WERI-Rb-1 (cell line): ENCODE data around the gene DYSF.

ENCODE experiments used
- DNase-seq: peaks from one replicate; pipeline ENCODE4 v3.0.0-alpha.2; 2020
- H3K27ac ChIP-seq: fragments of 250-450 bp; sonication (Bioruptor Pico); 2 replicates; pipeline ENCODE4 v1.5.1; 2020; ENCODE audit warnings: mild to moderate bottlenecking, moderate library complexity
- H3K27me3 ChIP-seq: fragments of 250-450 bp; sonication (Bioruptor Pico); 2 replicates; pipeline ENCODE4 v1.5.1; 2021; ENCODE audit warnings: mild to moderate bottlenecking, low read depth, moderate library complexity; ENCODE audit not compliant: insufficient read depth, severe bottlenecking
- H3K36me3 ChIP-seq: fragments of 250-450 bp; sonication (Bioruptor Pico); 2 replicates; pipeline ENCODE4 v1.5.1; 2020; ENCODE audit warnings: mild to moderate bottlenecking, moderate library complexity
- H3K4me3 ChIP-seq: 2 replicates; pipeline ENCODE4 v1.5.1; 2011; ENCODE audit warnings: low read depth, mild to moderate bottlenecking, control low read depth, low read length
- H3K9me3 ChIP-seq: fragments of 250-450 bp; sonication (Bioruptor Pico); 2 replicates; pipeline ENCODE4 v1.5.1; 2021; ENCODE audit warnings: mild to moderate bottlenecking, moderate library complexity; ENCODE audit not compliant: severe bottlenecking
- TF ChIP-seq, protein P1 (sequence below): IDR thresholded peaks from 2 replicates; pipeline ENCODE4 v1.5.1; 2011; ENCODE audit warnings: low read depth, mild to moderate bottlenecking, control low read depth, inconsistent platforms, low read length

The DYSF gene

DNA sequence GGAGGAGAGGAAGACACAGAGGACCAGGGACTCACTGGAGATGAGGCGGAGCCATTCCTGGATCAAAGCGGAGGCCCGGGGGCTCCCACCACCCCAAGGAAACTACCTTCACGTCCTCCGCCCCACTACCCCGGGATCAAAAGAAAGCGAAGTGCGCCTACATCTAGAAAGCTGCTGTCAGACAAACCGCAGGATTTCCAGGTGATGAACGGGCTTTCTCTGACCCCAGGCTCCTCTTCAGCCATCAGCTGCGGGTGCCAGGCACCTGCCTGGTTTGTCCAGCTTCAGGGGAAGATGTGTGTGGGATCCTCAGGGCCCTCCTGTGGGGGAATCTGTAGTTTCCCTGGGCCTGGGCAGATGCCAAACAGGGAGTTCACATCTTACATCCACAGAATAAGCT lies 60.4 kb downstream of the DYSF start:
- H3K36me3 ChIP-seq, result no peaks in the 10 kb centered on the region
- no peak overlapping the region for H3K4me3 ChIP-seq
- H3K27ac ChIP-seq, result no peak overlapping the region
- H3K27me3 ChIP-seq, result no peaks in the 10 kb centered on the region
- no peak for DNase-seq
- TF ChIP-seq, protein P1, sequence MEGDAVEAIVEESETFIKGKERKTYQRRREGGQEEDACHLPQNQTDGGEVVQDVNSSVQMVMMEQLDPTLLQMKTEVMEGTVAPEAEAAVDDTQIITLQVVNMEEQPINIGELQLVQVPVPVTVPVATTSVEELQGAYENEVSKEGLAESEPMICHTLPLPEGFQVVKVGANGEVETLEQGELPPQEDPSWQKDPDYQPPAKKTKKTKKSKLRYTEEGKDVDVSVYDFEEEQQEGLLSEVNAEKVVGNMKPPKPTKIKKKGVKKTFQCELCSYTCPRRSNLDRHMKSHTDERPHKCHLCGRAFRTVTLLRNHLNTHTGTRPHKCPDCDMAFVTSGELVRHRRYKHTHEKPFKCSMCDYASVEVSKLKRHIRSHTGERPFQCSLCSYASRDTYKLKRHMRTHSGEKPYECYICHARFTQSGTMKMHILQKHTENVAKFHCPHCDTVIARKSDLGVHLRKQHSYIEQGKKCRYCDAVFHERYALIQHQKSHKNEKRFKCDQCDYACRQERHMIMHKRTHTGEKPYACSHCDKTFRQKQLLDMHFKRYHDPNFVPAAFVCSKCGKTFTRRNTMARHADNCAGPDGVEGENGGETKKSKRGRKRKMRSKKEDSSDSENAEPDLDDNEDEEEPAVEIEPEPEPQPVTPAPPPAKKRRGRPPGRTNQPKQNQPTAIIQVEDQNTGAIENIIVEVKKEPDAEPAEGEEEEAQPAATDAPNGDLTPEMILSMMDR, result no peak
- no peaks in the 10 kb centered on the region for H3K9me3 ChIP-seq

DNA sequence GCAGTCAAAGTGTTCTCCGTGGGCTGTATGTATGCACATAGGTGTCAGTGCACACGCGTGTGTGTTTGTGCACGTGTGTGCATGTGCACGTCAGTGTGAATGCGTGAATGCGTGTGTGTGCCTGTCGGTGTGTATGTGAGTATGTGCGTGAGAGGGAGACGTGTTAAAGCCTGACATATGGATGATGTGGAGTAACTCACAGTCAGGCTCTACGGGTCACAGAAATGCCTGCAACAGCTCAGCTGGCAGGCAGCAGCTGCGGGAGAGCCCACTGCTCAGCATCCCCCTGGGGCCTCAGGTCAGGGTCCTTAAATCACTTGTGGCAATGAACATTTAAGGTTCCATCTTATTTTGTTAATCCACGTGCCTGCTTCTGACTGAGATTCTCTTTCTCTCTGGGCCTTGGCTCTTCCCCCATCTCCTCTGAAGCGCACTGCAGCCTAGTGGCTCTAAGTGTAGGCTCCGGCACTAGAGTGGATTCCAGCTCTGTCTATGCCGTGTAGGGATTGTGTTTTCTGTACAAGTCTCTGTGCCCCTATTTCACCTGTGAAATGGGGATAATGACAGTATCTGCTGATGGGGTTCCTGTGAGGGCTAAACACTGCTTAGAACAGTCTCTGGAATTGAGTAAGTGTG lies 63.0 kb downstream of the DYSF start:
- DNase-seq, result no peak
- H3K36me3 ChIP-seq, result no peaks in the 10 kb centered on the region
- TF ChIP-seq, protein P1, result no peak
- H3K27me3 ChIP-seq, result no peaks in the 10 kb centered on the region
- no peak overlapping the region for H3K27ac ChIP-seq
- no peaks in the 10 kb centered on the region for H3K9me3 ChIP-seq
- no peak overlapping the region for H3K4me3 ChIP-seq

DNA sequence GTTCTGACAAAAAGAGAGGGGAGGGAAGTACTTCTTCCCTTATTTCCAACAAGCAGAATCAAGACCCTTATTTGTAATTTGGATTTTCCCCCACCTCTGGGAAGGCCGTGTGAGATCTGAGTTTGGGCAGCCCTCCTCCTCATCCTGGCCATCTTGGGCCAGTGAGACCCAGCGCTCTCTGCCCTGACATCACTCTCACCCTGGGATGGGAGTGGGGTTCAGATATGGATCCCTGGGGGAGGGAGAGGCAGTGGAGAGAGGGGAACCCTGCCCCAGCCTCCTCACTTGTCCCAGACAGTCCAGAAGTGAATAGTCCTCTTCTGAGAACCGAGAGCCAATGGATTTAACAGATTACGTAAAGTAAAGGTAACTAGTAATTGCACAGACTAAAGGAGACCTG lies 64.5 kb downstream of the DYSF start:
- TF ChIP-seq, protein P1, result no peak
- no peaks in the 10 kb centered on the region for H3K36me3 ChIP-seq
- H3K4me3 ChIP-seq, result no peak overlapping the region
- no peak overlapping the region for H3K27ac ChIP-seq
- no peak for DNase-seq
- H3K9me3 ChIP-seq, result no peaks in the 10 kb centered on the region
- H3K27me3 ChIP-seq, result no peaks in the 10 kb centered on the region

DNA sequence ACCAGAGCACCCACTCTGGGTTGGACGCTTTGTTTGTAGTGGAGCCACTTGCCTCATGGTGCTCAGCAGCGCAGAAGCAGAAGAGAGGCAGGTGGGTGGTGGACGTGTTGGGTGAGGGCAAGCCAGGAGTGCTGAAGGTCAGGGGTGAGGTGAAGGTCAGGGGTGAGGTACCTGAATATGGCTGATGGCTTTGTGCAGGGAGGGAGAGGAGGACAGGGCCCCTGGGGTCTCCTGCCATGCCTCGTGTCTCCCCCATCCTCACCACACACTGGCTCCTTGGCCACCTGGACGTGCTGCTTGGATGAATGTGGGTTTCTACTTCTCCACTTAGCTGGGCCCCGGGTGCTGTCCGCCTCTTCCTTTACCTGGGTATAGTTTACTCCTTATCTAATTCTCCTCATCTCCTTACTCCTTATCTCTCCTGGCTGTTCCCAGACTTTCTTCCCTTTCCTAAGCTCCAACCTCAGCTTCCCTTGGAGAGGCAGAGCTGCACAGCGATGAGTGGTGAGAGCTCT lies 68.1 kb downstream of the DYSF start:
- no peaks in the 10 kb centered on the region for H3K9me3 ChIP-seq
- H3K27me3 ChIP-seq, result no peaks in the 10 kb centered on the region
- peak; percentile 4 for DNase-seq
- H3K27ac ChIP-seq, result no peak overlapping the region
- H3K36me3 ChIP-seq, result no peaks in the 10 kb centered on the region
- TF ChIP-seq, protein P1, result no peak
- H3K4me3 ChIP-seq, result no peak overlapping the region

DNA sequence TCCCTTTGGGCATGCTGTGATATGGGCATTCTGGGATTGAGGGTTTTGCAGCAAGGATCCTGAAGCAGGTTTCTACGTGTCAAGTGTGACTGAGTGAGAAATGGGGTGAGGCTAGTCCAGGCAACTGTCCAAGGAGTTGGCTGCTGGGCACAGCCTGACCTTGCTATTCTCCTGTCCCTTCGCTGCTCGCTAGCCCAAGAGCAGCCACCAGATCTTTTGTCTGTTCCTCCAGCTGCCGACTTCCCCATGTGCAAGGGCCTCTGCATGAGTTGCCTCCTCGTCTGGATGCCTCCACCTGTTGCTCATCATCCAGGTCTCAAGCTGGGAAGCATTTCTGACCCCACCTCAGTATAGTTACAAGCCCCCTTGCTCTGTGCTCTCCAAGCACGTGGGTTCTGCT lies 71.1 kb downstream of the DYSF start:
- no peak for DNase-seq
- TF ChIP-seq, protein P1, result no peak
- H3K9me3 ChIP-seq, result no peaks in the 10 kb centered on the region
- no peaks in the 10 kb centered on the region for H3K27me3 ChIP-seq
- no peaks in the 10 kb centered on the region for H3K36me3 ChIP-seq
- no peak overlapping the region for H3K27ac ChIP-seq
- no peak overlapping the region for H3K4me3 ChIP-seq

DNA sequence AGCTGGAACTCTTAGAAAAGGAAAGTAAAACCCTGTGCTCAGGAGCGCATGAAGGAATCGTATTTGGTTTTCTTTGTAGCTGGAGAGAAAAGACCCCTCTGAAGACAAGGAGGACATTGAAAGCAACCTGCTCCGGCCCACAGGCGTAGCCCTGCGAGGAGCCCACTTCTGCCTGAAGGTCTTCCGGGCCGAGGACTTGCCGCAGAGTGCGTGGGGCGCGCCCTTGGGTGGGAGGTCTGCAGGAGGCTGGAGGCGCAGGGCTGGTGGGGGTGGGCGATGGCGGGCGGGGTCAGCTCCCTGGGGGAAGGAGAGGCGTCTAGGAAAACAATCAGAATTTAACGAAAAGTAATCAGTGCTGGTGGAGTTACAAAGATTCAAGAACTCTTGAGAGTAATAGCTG lies 72.8 kb downstream of the DYSF start:
- no peaks in the 10 kb centered on the region for H3K27me3 ChIP-seq
- H3K4me3 ChIP-seq, result no peak overlapping the region
- H3K36me3 ChIP-seq, result no peaks in the 10 kb centered on the region
- TF ChIP-seq, protein P1, result no peak
- DNase-seq, result no peak
- no peak overlapping the region for H3K27ac ChIP-seq
- H3K9me3 ChIP-seq, result no peaks in the 10 kb centered on the region
